ENCODE results near the gene NIN.

GRCh38 chr14:50836515-50836914, 5.6 kb upstream of the NIN start:
- TF ChIP-seq, protein P1, sequence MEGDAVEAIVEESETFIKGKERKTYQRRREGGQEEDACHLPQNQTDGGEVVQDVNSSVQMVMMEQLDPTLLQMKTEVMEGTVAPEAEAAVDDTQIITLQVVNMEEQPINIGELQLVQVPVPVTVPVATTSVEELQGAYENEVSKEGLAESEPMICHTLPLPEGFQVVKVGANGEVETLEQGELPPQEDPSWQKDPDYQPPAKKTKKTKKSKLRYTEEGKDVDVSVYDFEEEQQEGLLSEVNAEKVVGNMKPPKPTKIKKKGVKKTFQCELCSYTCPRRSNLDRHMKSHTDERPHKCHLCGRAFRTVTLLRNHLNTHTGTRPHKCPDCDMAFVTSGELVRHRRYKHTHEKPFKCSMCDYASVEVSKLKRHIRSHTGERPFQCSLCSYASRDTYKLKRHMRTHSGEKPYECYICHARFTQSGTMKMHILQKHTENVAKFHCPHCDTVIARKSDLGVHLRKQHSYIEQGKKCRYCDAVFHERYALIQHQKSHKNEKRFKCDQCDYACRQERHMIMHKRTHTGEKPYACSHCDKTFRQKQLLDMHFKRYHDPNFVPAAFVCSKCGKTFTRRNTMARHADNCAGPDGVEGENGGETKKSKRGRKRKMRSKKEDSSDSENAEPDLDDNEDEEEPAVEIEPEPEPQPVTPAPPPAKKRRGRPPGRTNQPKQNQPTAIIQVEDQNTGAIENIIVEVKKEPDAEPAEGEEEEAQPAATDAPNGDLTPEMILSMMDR (IDR thresholded peaks at IDR 0.05; ENCODE audit: poor library complexity, severe bottlenecking), result no peak
- no peak for TF ChIP-seq EP300 (conservative IDR thresholded peaks at IDR 0.05; ENCODE audit: poor library complexity, severe bottlenecking)
